Stimulated activated CD8-positive, alpha-beta memory T cell treated with anti-CD3 and anti-CD28 coated beads, Interleukin-4, amount 100 ng/mL, for 48 hours (primary cell): ENCODE results near the gene LRFN4.
A peak's percentile ranks its signal among the peaks of the same experiment; 100 is the strongest.
"Not testable (repeated sequence)": the region's sequence is repeated elsewhere in the genome, so short reads cannot be mapped to it uniquely, and the experiment has no call there.

Experiments
- DNase-seq: peaks from one replicate; pipeline ENCODE4 v3.0.0-alpha.2; 2020

LRFN4 gene

DNA sequence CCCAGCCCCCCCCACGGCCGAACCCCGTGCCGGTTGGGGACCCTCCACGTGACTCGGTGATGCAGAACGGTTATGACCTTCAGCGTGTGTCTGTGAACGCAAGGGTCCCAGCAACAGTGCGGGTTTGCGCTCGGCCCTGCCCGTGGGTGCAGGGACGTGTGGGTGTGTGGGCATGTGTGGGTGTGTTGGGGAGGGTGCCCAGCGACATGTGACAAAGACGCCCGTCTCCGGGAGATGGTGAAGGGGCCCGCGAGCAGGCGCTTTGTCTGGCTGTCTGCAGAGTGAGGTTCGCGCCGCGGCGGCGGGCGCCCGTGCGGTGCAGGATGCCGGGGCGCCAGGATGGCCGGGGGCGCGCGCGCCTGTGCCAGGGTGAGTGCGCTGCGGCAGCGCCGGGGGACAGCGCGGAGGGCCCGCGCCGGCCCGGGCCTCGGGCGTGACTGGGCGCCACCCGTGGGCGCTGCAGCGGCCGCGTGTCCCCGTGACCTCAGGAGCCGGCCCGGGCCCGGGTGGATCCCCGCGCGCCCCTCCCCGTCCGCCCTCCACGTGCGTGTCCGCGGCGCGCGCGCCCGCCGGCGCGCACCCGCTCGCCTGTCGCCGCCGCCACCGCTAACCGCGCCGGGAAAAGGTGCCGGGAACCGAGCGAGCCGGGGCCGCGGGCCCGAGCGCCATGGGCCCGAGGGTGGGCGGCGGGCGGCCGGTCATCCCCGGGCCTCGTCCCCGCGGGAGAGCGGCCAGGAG, at the start of gene LRFN4:
LRFN4 (plus strand) TSS at position 569 of the 738 bp plus-strand sequence. CDS start 681 bp downstream, outside the sequence.
- DNase-seq: no peak

DNA sequence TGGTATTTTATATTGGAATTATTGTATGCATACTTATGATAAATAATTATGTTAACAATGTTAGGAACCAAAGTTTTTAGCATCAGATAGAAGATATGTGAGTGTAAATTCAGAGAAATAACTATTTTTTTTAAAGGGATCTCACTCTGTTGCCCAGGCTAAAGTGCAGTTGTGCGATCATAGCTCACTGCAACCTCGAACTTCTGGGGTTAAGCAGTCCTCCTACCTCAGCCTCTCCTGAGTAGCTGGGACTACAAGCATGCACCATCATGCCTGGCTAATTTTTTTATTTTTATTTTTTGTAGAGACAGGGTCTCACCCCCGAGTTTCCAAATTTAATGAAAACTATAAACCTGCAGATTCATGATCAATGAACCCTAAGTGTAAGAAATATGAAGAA, 47.3 kb upstream of the LRFN4 start:
- no peak for DNase-seq

- no peak for DNase-seq
These were observed 46.2 kb upstream of the LRFN4 start for GRCh38 chr11:66810576-66811185.

GRCh38 chr11:66814678-66815077, 42.2 kb upstream of the LRFN4 start:
- DNase-seq: no peak

DNA sequence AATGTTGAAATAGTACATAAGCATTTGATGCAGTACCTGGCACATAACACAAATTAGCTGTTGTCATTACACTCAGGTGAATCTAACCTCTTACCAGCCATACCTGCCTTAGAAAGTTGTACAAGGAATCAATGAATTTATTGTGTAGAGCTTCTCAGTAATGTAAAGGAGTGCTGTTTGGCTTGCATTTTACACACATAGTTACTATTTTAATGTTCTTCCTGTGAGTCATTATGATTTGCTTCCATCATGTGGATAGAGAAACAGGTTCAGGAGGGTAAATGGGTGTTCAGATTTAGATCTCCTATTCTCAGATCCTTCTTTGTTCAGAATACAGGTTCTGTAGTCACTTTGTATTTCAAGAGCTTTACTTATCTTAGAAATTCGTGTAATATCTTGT, 41.2 kb upstream of the LRFN4 start:
- DNase-seq: no peak

DNA sequence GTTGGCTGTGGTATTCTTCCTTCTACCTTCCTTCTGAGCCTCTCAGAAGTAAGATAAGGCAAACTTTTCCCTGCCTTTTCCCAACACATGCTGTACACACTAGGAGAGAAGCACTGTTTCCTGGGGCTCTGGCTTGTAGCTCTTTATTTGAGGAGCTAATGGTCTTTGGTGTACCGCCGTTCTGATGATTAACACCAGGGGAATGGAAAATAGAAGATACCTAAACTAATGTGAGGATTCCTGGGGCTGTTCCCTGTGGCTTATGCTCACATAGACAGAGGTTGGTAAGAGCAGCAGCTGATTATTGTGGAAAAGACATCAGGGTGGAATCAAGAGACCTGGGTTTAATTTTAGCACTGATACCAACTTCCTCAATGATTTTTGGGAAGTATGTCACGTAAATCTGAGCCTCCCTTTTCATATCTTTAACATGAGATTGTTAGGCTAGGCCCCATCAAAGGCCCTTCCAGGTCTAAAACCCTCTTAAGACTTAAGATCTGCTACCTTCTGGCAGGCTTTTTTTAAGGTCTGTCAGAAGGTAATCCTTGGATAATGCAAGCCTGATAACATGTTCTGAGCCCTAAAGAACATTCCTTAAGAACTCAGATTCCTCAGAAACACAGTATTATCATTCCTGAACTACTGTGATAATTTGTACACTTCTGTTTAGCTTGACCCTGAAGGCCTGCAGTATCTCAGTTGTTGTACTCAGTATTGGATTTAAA, 38.5 kb upstream of the LRFN4 start:
- no peak for DNase-seq

- no peak for DNase-seq
These were observed 36.5 kb upstream of the LRFN4 start for GRCh38 chr11:66820381-66820780.

DNA sequence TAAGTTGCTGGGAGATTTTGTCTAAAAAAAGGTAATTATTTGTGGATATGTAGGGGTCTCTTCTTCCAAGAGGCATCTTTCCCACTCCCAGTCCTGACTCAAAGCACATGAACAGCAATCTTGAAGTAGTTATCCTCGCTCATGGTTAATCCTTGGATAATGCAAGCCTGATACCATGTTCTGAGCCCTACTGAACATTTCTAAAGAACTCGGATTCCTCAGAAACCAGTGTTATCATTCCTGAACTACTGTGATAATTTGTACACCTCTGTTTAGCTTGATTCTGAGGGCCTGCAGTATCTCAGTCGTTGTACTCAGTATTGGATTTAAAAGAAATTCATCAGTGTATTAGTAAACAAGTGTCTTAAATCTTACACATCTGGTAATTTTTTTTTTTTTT, 36.0 kb upstream of the LRFN4 start:
- no peak for DNase-seq

DNA sequence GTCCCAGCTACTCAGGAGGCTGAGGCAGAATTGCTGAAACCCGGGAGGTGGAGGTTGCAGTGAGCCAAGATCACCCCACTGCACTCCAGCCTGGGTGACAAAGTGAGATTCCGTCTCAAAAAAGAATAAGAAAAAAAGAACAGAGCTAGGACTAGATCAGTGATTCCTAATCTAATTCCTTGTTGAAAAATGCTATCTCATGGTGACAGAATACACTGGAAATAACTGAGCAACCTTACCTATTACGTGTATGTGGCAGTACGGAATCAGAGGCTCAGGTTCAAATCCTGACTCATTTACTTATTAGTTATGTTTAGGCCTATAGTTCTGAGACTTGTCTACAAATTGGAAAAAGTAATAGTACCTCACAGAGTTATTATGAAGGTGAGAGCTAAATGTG, 33.2 kb upstream of the LRFN4 start:
- DNase-seq: no peak

- DNase-seq: not testable (repeated sequence)
These were observed 32.3 kb upstream of the LRFN4 start for GRCh38 chr11:66824573-66824972.

DNA sequence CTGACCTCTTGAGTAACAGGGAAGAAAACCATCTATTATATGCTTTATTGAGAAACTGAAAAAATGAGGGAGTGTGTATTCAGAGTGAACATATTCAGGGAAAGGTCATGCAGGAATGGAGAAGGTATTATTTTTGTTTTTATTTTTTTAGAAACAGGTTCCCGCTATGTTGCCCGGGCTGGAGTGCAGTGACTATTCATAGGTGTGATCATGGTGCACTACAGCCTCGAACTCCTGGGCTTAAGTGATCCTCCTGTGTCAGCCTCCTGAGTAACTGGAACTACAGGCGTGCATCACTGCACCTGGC, 22.4 kb upstream of the LRFN4 start:
- DNase-seq: no peak

DNA sequence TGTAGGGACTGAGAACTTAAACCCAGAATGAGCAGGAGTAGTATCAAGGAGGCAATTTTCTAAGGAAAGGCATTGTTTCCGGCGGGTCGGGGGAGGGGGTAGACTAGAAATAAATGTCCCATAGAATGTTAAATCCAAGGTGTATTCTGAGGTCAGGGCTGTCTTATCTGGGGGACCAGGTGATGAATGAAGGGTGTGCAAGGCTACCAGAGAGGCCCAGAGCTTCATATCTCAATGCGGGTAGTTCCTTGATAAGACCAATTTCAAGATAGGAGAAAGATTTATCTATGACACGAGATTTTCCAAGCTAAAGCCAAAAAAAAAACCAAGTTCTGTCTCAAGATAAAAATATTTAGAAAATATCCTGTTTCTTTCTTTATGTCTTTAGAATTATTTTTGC, 21.9 kb upstream of the LRFN4 start:
- no peak for DNase-seq

GRCh38 chr11:66835768-66836405, 21.0 kb upstream of the LRFN4 start:
- DNase-seq: no peak

- DNase-seq: no peak
These were observed 16.4 kb upstream of the LRFN4 start for GRCh38 chr11:66840317-66841091.

DNA sequence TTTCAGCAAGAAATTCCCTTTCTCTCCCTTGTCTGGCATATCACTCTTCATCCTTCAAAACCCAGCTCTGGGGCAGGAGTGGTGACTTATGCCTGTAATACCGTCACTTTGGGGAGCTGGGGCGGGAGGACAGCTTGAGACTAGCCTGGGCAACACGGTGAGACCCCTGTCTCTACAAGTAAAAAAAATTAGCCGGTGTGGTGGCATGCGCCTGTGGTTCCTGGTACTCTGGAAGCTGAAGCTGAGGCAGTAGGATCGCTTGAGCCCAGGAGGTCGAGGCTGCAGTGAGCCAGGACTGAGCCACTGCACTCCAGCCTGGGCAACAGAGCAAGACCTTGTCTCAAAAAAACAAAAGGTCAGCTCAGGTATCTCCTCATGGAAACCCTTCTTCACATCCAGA, 15.0 kb upstream of the LRFN4 start:
- DNase-seq: peak; percentile 26

GRCh38 chr11:66842501-66842895, 14.4 kb upstream of the LRFN4 start:
- peak; percentile 26 for DNase-seq

- DNase-seq: peak; percentile 93
These were observed 13.7 kb upstream of the LRFN4 start, which contains the start of gene RCE1 for GRCh38 chr11:66842896-66843775. Gene RCE1, plus strand, starts transcription at chr11:66843441. Its CDS starts 15 bp downstream, at chr11:66843456.

DNA sequence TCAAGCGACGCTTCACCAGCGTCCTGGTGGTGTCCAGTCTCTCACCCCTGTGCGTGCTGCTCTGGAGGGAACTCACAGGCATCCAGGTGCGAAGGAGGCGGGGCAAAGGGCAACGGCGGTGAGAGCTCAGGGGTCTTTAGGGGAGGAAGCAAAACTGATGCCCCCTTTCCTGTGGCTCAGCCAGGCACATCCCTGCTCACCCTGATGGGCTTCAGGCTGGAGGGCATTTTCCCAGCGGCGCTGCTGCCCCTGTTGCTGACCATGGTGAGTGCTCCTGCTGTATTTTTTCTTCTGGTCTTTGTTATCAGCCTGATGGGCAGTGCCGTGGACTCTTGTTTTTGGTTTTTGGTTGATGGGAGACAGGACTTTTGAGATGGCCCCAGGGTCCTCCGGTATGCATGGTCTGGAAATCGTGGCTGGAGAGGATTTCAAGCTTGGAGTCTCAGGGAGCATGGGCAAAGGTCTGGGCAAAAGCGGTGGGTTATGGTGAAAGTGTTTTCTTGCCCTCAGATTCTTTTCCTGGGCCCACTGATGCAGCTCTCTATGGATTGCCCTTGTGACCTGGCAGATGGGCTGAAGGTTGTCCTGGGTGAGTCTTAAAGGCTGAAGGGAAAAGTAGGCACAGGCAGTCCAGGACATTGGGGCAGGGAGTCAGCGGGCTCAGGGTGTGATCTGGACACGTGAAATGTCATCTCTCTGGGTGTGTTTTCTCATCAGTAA, 12.9 kb upstream of the LRFN4 start:
- peak; percentile 18 for DNase-seq

GRCh38 chr11:66844496-66845142, 12.2 kb upstream of the LRFN4 start:
- peak; percentile 22 for DNase-seq

DNA sequence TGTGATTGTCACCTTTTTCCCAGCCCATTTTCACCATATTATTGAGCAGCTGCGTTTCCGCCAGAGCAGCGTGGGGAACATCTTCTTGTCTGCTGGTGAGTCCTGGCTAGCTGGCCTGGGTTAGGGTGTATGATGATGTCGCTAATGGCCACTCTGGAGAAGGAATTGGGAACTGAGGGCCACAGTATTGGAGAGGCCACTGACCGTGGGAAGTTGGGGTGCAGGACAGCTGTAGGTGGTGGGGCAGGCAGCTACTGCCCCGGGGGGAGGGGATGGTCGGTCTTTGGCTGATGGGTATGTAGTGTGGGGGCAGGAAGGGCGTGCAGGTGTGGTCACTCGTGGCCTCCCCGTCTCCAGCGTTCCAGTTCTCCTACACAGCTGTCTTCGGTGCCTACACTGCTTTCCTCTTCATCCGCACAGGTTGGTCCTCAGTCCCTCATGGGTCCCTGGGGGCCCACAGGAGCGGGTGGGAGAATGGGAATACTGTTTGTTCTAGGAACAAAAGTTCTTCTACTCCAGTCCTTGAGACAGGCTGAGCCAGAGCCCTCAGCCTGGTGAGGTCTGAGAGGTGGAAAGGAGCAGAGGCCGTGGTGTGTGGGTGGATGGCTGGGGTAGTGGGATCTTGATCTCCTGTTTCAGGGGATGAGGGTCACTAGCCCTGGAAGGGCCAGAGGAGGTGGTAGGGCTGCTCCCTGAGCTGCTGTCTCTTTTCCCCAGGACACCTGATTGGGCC, 11.6 kb upstream of the LRFN4 start:
- DNase-seq: peak; percentile 19
